ENCODE results near the gene EPHA2. TPM values are rescaled to one million over a fixed set of nuclear protein-coding genes. Genes with fewer than 3 reads are reported as not detected.
A peak's percentile ranks its signal among the peaks of the same experiment; 100 is the strongest.

The EPHA2 gene
- total and polyA plus RNA-seq, 2 donors (not counting 3 experiments of a cell fraction or from before 2014, with no cell fraction given) = 141 to 147 TPM

DNA sequence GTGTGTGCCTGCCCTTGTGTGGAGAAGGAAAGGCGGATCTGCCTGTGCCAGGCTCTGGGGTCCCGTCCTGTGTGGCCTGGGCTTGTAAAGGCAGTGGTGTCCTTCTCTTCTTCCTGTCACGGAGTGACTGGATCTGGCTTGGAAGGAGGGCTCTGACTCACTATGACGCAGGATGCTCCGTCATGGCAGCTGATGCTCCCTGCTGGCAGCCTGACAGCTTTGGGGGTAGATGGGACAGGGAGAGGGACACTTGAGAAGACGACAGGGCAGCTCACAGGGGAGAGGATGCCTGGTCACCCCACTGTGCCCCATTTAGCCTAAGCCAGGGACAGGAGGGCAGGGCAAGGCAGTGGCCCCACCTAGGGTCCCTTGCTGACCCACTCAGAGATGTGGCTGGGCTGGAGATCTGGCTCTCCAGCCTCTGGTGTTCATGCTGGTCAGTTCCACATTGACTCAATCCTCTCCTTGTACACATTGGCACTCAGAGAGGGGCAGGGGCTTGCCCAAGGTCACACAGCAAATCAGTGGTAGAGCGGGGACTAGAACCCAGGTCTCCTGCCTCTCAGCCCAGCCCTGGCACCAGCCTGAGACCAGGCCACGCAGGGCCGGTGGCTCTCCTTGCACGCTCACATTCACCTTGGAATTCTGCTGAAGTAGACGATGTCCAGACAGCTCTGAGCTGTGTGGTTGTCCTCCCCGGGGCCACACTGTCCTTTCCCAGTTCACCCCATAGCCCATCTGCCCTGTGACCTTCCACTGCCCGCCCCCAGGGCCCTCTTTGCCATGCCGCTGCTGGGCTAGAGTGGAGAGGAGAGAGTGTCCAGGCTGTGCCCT lies 79.6 kb downstream of the EPHA2 start:
- no TSS peak for BruUV-seq (replicated peaks)
- ChIA-PET CTCF (interaction anchor here (1.0 to 13.2 kb wide), 3 partner anchors 111 to 168 kb away, joined by 3 to 353 read pairs (median 179); no protein-coding TSS in a partner anchor), POLR2A (no interaction called here)
- Histone ChIP-seq H3K36me3 (ENCODE audit: control insufficient read depth in 2 of 2, extremely low read depth in 1 of 2, insufficient read depth in 2 of 2, low read length in 2 of 2) (no peaks in the 10 kb centered on the region), H3K4me1 (ENCODE audit: control insufficient read depth, extremely low read depth, insufficient read depth, low read length) (peaks cover 13% of the 10 kb centered on the region), H2AFZ (ENCODE audit: low read depth, low read length) (peak overlapping the region; percentile 40), H3K9me1 (replicated peaks; ENCODE audit: control insufficient read depth, extremely low read depth, insufficient read depth, low read length) (no peaks in the 10 kb centered on the region), H3K79me2 (ENCODE audit: control insufficient read depth, insufficient read depth, low read length) (no peaks in the 10 kb centered on the region), H3K27me3 (ENCODE audit: control insufficient read depth in 2 of 2, insufficient read depth in 2 of 2, low read length in 2 of 2) (no peaks in the 10 kb centered on the region), H3K9ac (replicated peaks; ENCODE audit: extremely low read depth, insufficient read depth, low read length) (no peak overlapping the region), H3K9me3 (replicated peaks; ENCODE audit: control insufficient read depth, insufficient read depth, low read length) (no peaks in the 10 kb centered on the region), H3K4me3 (replicated peaks in 1 of 3; ENCODE audit: insufficient read depth in 1 of 3, low read depth in 1 of 3, low read length in 3 of 3) (no peak overlapping the region), H4K20me1 (replicated peaks; ENCODE audit: control insufficient read depth, extremely low read depth, insufficient read depth, low read length) (no peaks in the 10 kb centered on the region), H3K27ac (ENCODE audit: insufficient read depth, low read depth, low read length) (peak overlapping the region; percentile 38), H3K4me2 (ENCODE audit: insufficient read depth, low read length) (no peak overlapping the region)
- dilution Hi-C loops (cut with MboI; ENCODE audit: extremely low pct_ligation_motif_present, low sequenced_read_pairs) (no loop called here), intact Hi-C loops (cut with micrococcal nuclease) (no loop called here)
- FAIRE-seq (peak; percentile 31), DNase-seq (ENCODE audit: low read depth, low spot score) (peak; percentile 44)
- peak; percentile 52 for TF ChIP-seq FOS (IDR thresholded peaks at IDR 0.05; ENCODE audit: borderline replicate concordance, insufficient read depth, low read length)
- TF ChIP-seq POLR2AphosphoS5 (IDR thresholded peaks at IDR 0.05; ENCODE audit: insufficient read depth, low read depth, low read length) = peak; percentile 22
- TF ChIP-seq GATA2 (IDR thresholded peaks at IDR 0.05; ENCODE audit: insufficient read depth, insufficient read length, low read depth, low read length) = no peak
- TF ChIP-seq POLR2A (IDR thresholded peaks at IDR 0.05; ENCODE audit: low read depth, low read length) = no peak
- peak; percentile 34 for TF ChIP-seq JUN (IDR thresholded peaks at IDR 0.05; ENCODE audit: borderline replicate concordance, insufficient read depth, insufficient read length, low read depth)
- TF ChIP-seq, protein P1, sequence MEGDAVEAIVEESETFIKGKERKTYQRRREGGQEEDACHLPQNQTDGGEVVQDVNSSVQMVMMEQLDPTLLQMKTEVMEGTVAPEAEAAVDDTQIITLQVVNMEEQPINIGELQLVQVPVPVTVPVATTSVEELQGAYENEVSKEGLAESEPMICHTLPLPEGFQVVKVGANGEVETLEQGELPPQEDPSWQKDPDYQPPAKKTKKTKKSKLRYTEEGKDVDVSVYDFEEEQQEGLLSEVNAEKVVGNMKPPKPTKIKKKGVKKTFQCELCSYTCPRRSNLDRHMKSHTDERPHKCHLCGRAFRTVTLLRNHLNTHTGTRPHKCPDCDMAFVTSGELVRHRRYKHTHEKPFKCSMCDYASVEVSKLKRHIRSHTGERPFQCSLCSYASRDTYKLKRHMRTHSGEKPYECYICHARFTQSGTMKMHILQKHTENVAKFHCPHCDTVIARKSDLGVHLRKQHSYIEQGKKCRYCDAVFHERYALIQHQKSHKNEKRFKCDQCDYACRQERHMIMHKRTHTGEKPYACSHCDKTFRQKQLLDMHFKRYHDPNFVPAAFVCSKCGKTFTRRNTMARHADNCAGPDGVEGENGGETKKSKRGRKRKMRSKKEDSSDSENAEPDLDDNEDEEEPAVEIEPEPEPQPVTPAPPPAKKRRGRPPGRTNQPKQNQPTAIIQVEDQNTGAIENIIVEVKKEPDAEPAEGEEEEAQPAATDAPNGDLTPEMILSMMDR (IDR thresholded peaks at IDR 0.05; ENCODE audit: extremely low read depth in 1 of 2, insufficient read depth in 1 of 2, low read depth in 1 of 2, low read length in 2 of 2) = no peak

All from endothelial cell of umbilical vein (primary cell).